SK-N-SH (cell line): ENCODE measurements around the gene MAD1L1. TPM values are rescaled to one million over a fixed set of nuclear protein-coding genes. Genes with fewer than 3 reads are reported as not detected.

Experiments used
- CTCF ChIA-PET: fragments of 300-600, 350-600 bp; formaldehyde crosslinking; extraction: SDS; loops from one replicate; lab custom pipeline; 2021; lab: Yijun Ruan, JAX
- POLR2A ChIA-PET: fragments of 350-600 bp; sonication (Branson Sonifier 250); formaldehyde crosslinking; extraction: SDS; loops from one replicate; lab custom pipeline; 2020; ENCODE audit warnings: antibody characterized with exemption, inconsistent platforms; lab: Yijun Ruan, JAX
- DNase-seq: peaks from one replicate; pipeline ENCODE4 v3.0.0; 2012
- H2AFZ ChIP-seq: fragments of 200-600 bp; sonication (generic); 2 replicates; pipeline ENCODE4 v1.8.1; 2016; ENCODE audit warnings: antibody characterized with exemption, mild to moderate bottlenecking, low read depth
- H3F3A ChIP-seq: fragments of 200-600 bp; sonication (generic); replicated peaks from 2 replicates; pipeline ENCODE3; 2016; ENCODE audit warnings: antibody characterized with exemption, mild to moderate bottlenecking; ENCODE audit not compliant: insufficient read depth
- H3K27ac ChIP-seq, 2 experiments: fragments of 200-500 bp in 1 of 2; fragments of 200-600 bp in 1 of 2; sonication (Bioruptor generic) in 1 of 2; sonication (generic), shearing (Covaris generic) in 1 of 2; 2 replicates each; pipeline versions ENCODE4 v1.5.1 to v1.6.1; 2014 to 2016; ENCODE audit warnings: low read depth in 2 of 2, inconsistent platforms in 1 of 2, low read length in 1 of 2, mild to moderate bottlenecking in 1 of 2, mixed read lengths in 1 of 2
- H3K27me3 ChIP-seq: fragments of 200-600 bp; sonication (generic), shearing (Covaris generic); 2 replicates; pipeline ENCODE4 v1.6.1; 2016; ENCODE audit warnings: mixed run types; ENCODE audit not compliant: insufficient read depth
- H3K36me3 ChIP-seq, 2 experiments: fragments of 200-500 bp in 1 of 2; fragments of 200-600 bp in 1 of 2; sonication (Bioruptor generic) in 1 of 2; sonication (generic) in 1 of 2; replicated peaks in 1 of 2; 2 replicates each; pipeline versions ENCODE3 to v1.5.1; 2014 to 2016; ENCODE audit warnings: low read length in 1 of 2, mild to moderate bottlenecking in 1 of 2; ENCODE audit not compliant: insufficient read depth in 2 of 2, control insufficient read depth in 1 of 2
- H3K4me1 ChIP-seq, 2 experiments: fragments of 200-500 bp in 1 of 2; fragments of 200-600 bp in 1 of 2; sonication (Bioruptor generic) in 1 of 2; sonication (generic), shearing (Covaris generic) in 1 of 2; 2 replicates each; pipeline versions ENCODE4 v1.5.1 to v1.6.1; 2014 to 2016; ENCODE audit warnings: low read depth in 1 of 2, low read length in 1 of 2, mixed run types in 1 of 2; ENCODE audit not compliant: insufficient read depth in 2 of 2, control insufficient read depth in 1 of 2
- H3K4me2 ChIP-seq: fragments of 200-600 bp; sonication (generic), shearing (Covaris generic); 2 replicates; pipeline ENCODE4 v1.6.1; 2017; ENCODE audit warnings: mixed run types
- H3K4me3 ChIP-seq, 2 experiments: fragments of 200-500 bp in 1 of 2; fragments of 200-600 bp in 1 of 2; sonication (Bioruptor generic) in 1 of 2; sonication (generic), shearing (Covaris generic) in 1 of 2; 2 replicates each; pipeline versions ENCODE4 v1.5.1 to v1.8.1; 2014 to 2016; ENCODE audit warnings: low read depth in 2 of 2, inconsistent platforms in 1 of 2, low read length in 1 of 2, mild to moderate bottlenecking in 1 of 2, mixed read lengths in 1 of 2, moderate library complexity in 1 of 2
- H3K79me2 ChIP-seq: fragments of 200-600 bp; sonication (generic); 2 replicates; pipeline ENCODE4 v1.8.1; 2017; ENCODE audit warnings: mild to moderate bottlenecking; ENCODE audit not compliant: insufficient read depth
- H3K9ac ChIP-seq: fragments of 200-600 bp; sonication (generic); 2 replicates; pipeline ENCODE4 v1.6.1; 2017; ENCODE audit warnings: mixed run types
- H3K9me2 ChIP-seq: fragments of 200-600 bp; sonication (generic); 2 replicates; pipeline ENCODE4 v1.6.1; 2017; ENCODE audit warnings: mixed run types
- H3K9me3 ChIP-seq: fragments of 200-600 bp; sonication (generic); 2 replicates; pipeline ENCODE4 v1.6.1; 2017; ENCODE audit warnings: mixed run types, mild to moderate bottlenecking, moderate library complexity
- H4K20me1 ChIP-seq: fragments of 200-600 bp; sonication (generic); 2 replicates; pipeline ENCODE4 v1.6.1; 2017; ENCODE audit warnings: mild to moderate bottlenecking, mixed run types; ENCODE audit not compliant: insufficient read depth
- EP300 ChIP-seq, 2 experiments: IDR thresholded peaks; 2 replicates each; pipeline versions ENCODE4 v1.4.0 to v1.6.1; 2012; ENCODE audit warnings: borderline replicate concordance in 1 of 2, low read depth in 1 of 2, low read length in 1 of 2
- EZH2phosphoT487 ChIP-seq: fragments of 200-600 bp; sonication (generic); IDR thresholded peaks from 2 replicates; pipeline ENCODE4 v1.6.1; 2017; ENCODE audit warnings: low read depth, mixed run types, mild to moderate bottlenecking, antibody characterized with exemption, moderate library complexity, borderline replicate concordance
- FOXJ3 ChIP-seq: sonication (generic); formaldehyde crosslinking; IDR thresholded peaks from 2 replicates; pipeline ENCODE4 v1.5.1; 2020; ENCODE audit warnings: mild to moderate bottlenecking, missing genetic modification reagents
- FOXM1 ChIP-seq: IDR thresholded peaks from 2 replicates; pipeline ENCODE4 v1.4.0; 2012; ENCODE audit warnings: low read depth, mild to moderate bottlenecking
- GATA2 ChIP-seq: sonication (generic); formaldehyde crosslinking; IDR thresholded peaks from 2 replicates; pipeline ENCODE4 v1.5.0; 2020; ENCODE audit warnings: mild to moderate bottlenecking, missing genetic modification reagents
- JUND ChIP-seq: IDR thresholded peaks from 2 replicates; pipeline ENCODE4 v1.4.0; 2012
- MAX ChIP-seq: IDR thresholded peaks from 2 replicates; pipeline ENCODE4 v1.4.0; 2012; ENCODE audit warnings: low read depth
- MEF2A ChIP-seq: IDR thresholded peaks from 2 replicates; pipeline ENCODE4 v1.4.0; 2012; ENCODE audit warnings: low read depth, borderline replicate concordance
- NFIC ChIP-seq: IDR thresholded peaks from 2 replicates; pipeline ENCODE4 v1.4.0; 2012; ENCODE audit warnings: borderline replicate concordance
- POLR2AphosphoS5 ChIP-seq: IDR thresholded peaks from 2 replicates; pipeline ENCODE4 v1.6.1; 2012; ENCODE audit warnings: low read depth, low read length
- RCOR1 ChIP-seq: fragments of 150-350 bp; IDR thresholded peaks from 2 replicates; pipeline ENCODE4 v1.6.1; 2017; ENCODE audit warnings: antibody characterized with exemption, low read length
- REST ChIP-seq: IDR thresholded peaks from 2 replicates; pipeline ENCODE4 v1.6.1; 2012; ENCODE audit warnings: mild to moderate bottlenecking, low read depth, low read length, moderate library complexity
- RFX5 ChIP-seq: IDR thresholded peaks from 2 replicates; pipeline ENCODE4 v1.6.1; 2012; ENCODE audit warnings: mild to moderate bottlenecking, improper control_type of control experiment, low read length
- RXRA ChIP-seq: IDR thresholded peaks from 2 replicates; pipeline ENCODE4 v1.4.0; 2012; ENCODE audit warnings: low read depth, mild to moderate bottlenecking, borderline replicate concordance
- SIN3A ChIP-seq: IDR thresholded peaks from 2 replicates; pipeline ENCODE4 v1.6.1; 2012; ENCODE audit warnings: low read depth, mild to moderate bottlenecking, low read length, moderate library complexity, borderline replicate concordance
- TAF1 ChIP-seq: IDR thresholded peaks from 2 replicates; pipeline ENCODE4 v1.6.1; 2012; ENCODE audit warnings: low read depth, mild to moderate bottlenecking, low read length, moderate library complexity, borderline replicate concordance
- USF2 ChIP-seq: fragments of 150-350 bp; IDR thresholded peaks from 2 replicates; pipeline ENCODE4 v1.6.1; 2017; ENCODE audit warnings: antibody characterized with exemption, low read length, low read depth, borderline replicate concordance
- YY1 ChIP-seq: IDR thresholded peaks from 2 replicates; pipeline ENCODE4 v1.4.0; 2012; ENCODE audit warnings: low read depth, mild to moderate bottlenecking
- ZBTB33 ChIP-seq: IDR thresholded peaks from 2 replicates; pipeline ENCODE4 v1.4.0; 2012; ENCODE audit warnings: low read depth, borderline replicate concordance
- WGBS: methylation state at CpG from one replicate; pipeline ENCODE4 v1.1.6; 2017; ENCODE audit warnings: low lambda C conversion rate; 5-methylcytosine and 5-hydroxymethylcytosine counted together
- polyA plus RNA-seq, 3 experiments: library from polyadenylated mRNA; depleted of rRNA; stranded (reverse); fragments of >200 nt; gene quantifications; 2 replicates each; pipeline ENCODE4 v1.2.3, GENCODE V29; 2012

MAD1L1 gene
- polyA plus RNA-seq, 1 of the 3 experiments (the other 2 are of a cell fraction) = 46.2 TPM

GRCh38 chr7:1925349-1925748 lies 307.4 kb downstream of the MAD1L1 start (continued):
- TF ChIP-seq MAX (no peak), POLR2AphosphoS5 (no peak)

GRCh38 chr7:1924258-1924817 lies 308.4 kb downstream of the MAD1L1 start:
- Histone ChIP-seq H3K36me3 (peaks cover 0 to 2% of the 10 kb centered on the region in 2 experiments), H3K79me2 (peaks cover 8% of the 10 kb centered on the region), H3K4me1 (peaks cover 0 to 38% of the 10 kb centered on the region in 2 experiments; a peak in 1 of 4 replicates), H4K20me1 (peaks cover 3% of the 10 kb centered on the region; the same call in 1 of the 2 replicates), H3K9me3 (no peaks in the 10 kb centered on the region), H3K9me2 (no peaks in the 10 kb centered on the region), H3F3A (no peaks in the 10 kb centered on the region), H2AFZ (no peak overlapping the region)
- CTCF ChIA-PET = interaction anchor here (0.7 kb wide), 1 partner anchor 287 kb away, joined by 3 read pairs; no protein-coding TSS in a partner anchor
- 91% methylated on average over 10 of the region's 10 CpGs for WGBS
- no peak for TF ChIP-seq YY1
- TF ChIP-seq SIN3A = no peak
- no peak for TF ChIP-seq RFX5
- no peak for TF ChIP-seq REST
- TF ChIP-seq ZBTB33 = no peak
- TF ChIP-seq JUND = no peak
- no peak for TF ChIP-seq MAX
- no peak for TF ChIP-seq FOXM1
- TF ChIP-seq RCOR1 = no peak
- no peak for TF ChIP-seq MEF2A
- no peak for TF ChIP-seq NFIC
- TF ChIP-seq USF2 = no peak
- TF ChIP-seq GATA2 = no peak
- no peak for TF ChIP-seq EZH2phosphoT487
- TF ChIP-seq RXRA = no peak
- no peak for TF ChIP-seq FOXJ3
- no peak for TF ChIP-seq EP300 (IDR thresholded peaks at IDR 0.05; ENCODE audit: borderline replicate concordance in 1 of 2, low read depth in 1 of 2, low read length in 1 of 2)
- TF ChIP-seq TAF1 = no peak
- TF ChIP-seq, all 33 proteins: peak for 0
- POLR2A ChIA-PET = no interaction called here
- DNase-seq = no peak
- H3K27ac ChIP-seq = no peak overlapping the region
- H3K4me2 ChIP-seq = no peak overlapping the region
- no peak overlapping the region for H3K9ac ChIP-seq
- H3K4me3 ChIP-seq = no peak overlapping the region
- H3K27me3 ChIP-seq = no peaks in the 10 kb centered on the region
